WTC11 (cell line): ENCODE results near the gene COG8. TPM values are rescaled to one million over a fixed set of nuclear protein-coding genes. Genes with fewer than 3 reads are reported as not detected.
A peak's percentile ranks its signal among the peaks of the same experiment; 100 is the strongest.

Source experiments
- ATAC-seq: fragments of 200-7000 bp; cut with Tn5 transposase; 2 replicates; pipeline ENCODE4 v1.10.0; 2021; ENCODE audit warnings: mild to moderate bottlenecking, moderate library complexity
- CTCF ChIA-PET: fragments of 300-600 bp; sonication (Branson Sonifier 250); formaldehyde crosslinking; loops from one replicate; lab custom pipeline; 2021; ENCODE audit warnings: antibody characterized with exemption; lab: Charles Lee
- POLR2A ChIA-PET: fragments of 350-600 bp; sonication (Branson Sonifier 250); formaldehyde crosslinking; loops from one replicate; lab custom pipeline; 2021; ENCODE audit warnings: antibody characterized with exemption; lab: Charles Lee
- DNase-seq: peaks from one replicate; pipeline ENCODE4 v3.0.0; 2021; ENCODE audit warnings: low spot score
- H3K27ac Mint-ChIP-seq: 2 replicates; pipeline ENCODE4 v1.8.0; 2021; ENCODE audit warnings: mixed read lengths
- H3K27me3 Mint-ChIP-seq: 2 replicates; pipeline ENCODE4 v1.8.0; 2021; ENCODE audit warnings: low read depth, mild to moderate bottlenecking, moderate library complexity, mixed read lengths
- H3K36me3 Mint-ChIP-seq: 2 replicates; pipeline ENCODE4 v1.8.0; 2021; ENCODE audit warnings: mixed read lengths
- H3K4me1 Mint-ChIP-seq: 2 replicates; pipeline ENCODE4 v1.8.0; 2022; ENCODE audit warnings: mixed read lengths
- H3K4me3 Mint-ChIP-seq: 2 replicates; pipeline ENCODE4 v1.8.0; 2021; ENCODE audit warnings: mild to moderate bottlenecking, moderate library complexity, mixed read lengths
- H3K9me3 Mint-ChIP-seq: 2 replicates; pipeline ENCODE4 v1.8.0; 2021; ENCODE audit warnings: mixed read lengths
- ESRRA ChIP-seq: sonication (generic); formaldehyde crosslinking; IDR thresholded peaks from 2 replicates; pipeline ENCODE4 v1.8.1; 2022; ENCODE audit warnings: mild to moderate bottlenecking, missing genetic modification reagents, borderline replicate concordance
- FOXP1 ChIP-seq: sonication (generic); formaldehyde crosslinking; IDR thresholded peaks from 2 replicates; pipeline ENCODE4 v1.8.0; 2022; ENCODE audit warnings: missing genetic modification reagents, mild to moderate bottlenecking, moderate library complexity, borderline replicate concordance
- KAT7 ChIP-seq: sonication (generic); formaldehyde crosslinking; IDR thresholded peaks from 2 replicates; pipeline ENCODE4 v1.8.1; 2023; ENCODE audit warnings: missing genetic modification reagents, mild to moderate bottlenecking, borderline replicate concordance
- NR1H2 ChIP-seq: sonication (generic); formaldehyde crosslinking; IDR thresholded peaks from 2 replicates; pipeline ENCODE4 v1.9.0; 2021; ENCODE audit warnings: mild to moderate bottlenecking, moderate library complexity, missing genetic modification reagents
- NR3C1 ChIP-seq: sonication (generic); formaldehyde crosslinking; conservative IDR thresholded peaks from 2 replicates; pipeline ENCODE4 v1.8.1; 2023; ENCODE audit warnings: low read depth, mild to moderate bottlenecking, missing genetic modification reagents
- RELA ChIP-seq: sonication (generic); formaldehyde crosslinking; IDR thresholded peaks from 2 replicates; pipeline ENCODE4 v1.8.1; 2022; ENCODE audit warnings: missing genetic modification reagents, mild to moderate bottlenecking, borderline replicate concordance
- SMAD3 ChIP-seq: sonication (generic); formaldehyde crosslinking; IDR thresholded peaks from 2 replicates; pipeline ENCODE4 v1.8.0; 2022; ENCODE audit warnings: missing genetic modification reagents, mild to moderate bottlenecking, borderline replicate concordance
- SOX15 ChIP-seq: fragments of 250-450 bp; sonication (Bioruptor Pico); IDR thresholded peaks from 2 replicates; pipeline ENCODE4 v1.9.0; 2021; ENCODE audit warnings: mild to moderate bottlenecking
- total RNA-seq: library from RNA; stranded (reverse); gene quantifications from 3 replicates; pipeline ENCODE4 v1.2.3, GENCODE V29; 2021
- TF ChIP-seq, protein P1 (sequence below): sonication (generic); formaldehyde crosslinking; IDR thresholded peaks from 2 replicates; pipeline ENCODE4 v1.8.0; 2022; ENCODE audit warnings: missing genetic modification reagents
- TF ChIP-seq, protein P2 (sequence below): sonication (generic); formaldehyde crosslinking; conservative IDR thresholded peaks from 2 replicates; pipeline ENCODE4 v1.8.1; 2023; ENCODE audit warnings: mild to moderate bottlenecking, low read depth, missing genetic modification reagents, moderate library complexity
- TF ChIP-seq, protein P3 (sequence below): sonication (generic); formaldehyde crosslinking; IDR thresholded peaks from 2 replicates; pipeline ENCODE4 v1.8.1; 2023; ENCODE audit warnings: mild to moderate bottlenecking, missing genetic modification reagents
- TF ChIP-seq, protein P4 (sequence below): fragments of 250-450 bp; sonication (Bioruptor Pico); IDR thresholded peaks from 2 replicates; pipeline ENCODE4 v1.9.0; 2021; ENCODE audit warnings: moderate library complexity, mild to moderate bottlenecking, inconsistent platforms, borderline replicate concordance
- TF ChIP-seq, protein P5 (sequence below): sonication (generic); formaldehyde crosslinking; IDR thresholded peaks from 2 replicates; pipeline ENCODE4 v1.8.0; 2023; ENCODE audit warnings: mild to moderate bottlenecking, missing genetic modification reagents
- TF ChIP-seq, protein P6 (sequence below): fragments of 250-450 bp; sonication (Bioruptor Pico); IDR thresholded peaks from 2 replicates; pipeline ENCODE4 v1.9.0; 2021; ENCODE audit warnings: mild to moderate bottlenecking
- TF ChIP-seq, protein P7 (sequence below): fragments of 250-450 bp; sonication (Bioruptor Pico); IDR thresholded peaks from 2 replicates; pipeline ENCODE4 v1.8.0; 2021; ENCODE audit warnings: mild to moderate bottlenecking

Gene COG8
- total RNA-seq, 1 experiment from 2014 or later, result 56.5 TPM

DNA sequence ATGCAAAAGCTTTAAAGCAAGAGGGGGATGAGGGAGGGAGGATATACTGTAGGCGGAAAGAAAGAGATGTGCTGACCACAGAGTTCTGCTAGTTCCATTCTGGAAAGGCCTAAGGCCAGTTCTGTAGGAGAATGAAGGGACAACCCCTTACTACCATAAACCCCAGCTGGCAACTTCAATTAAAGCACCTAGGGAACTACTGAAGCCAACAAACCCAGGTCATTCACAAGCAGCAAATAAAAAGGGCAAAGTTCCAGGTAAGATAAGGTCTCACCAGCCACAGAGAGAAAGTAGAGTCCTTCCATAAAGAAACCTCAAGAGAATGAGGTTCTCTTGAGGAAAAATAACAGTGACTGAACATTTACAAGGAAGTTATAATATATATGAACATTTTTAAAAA, 33.7 kb upstream of the COG8 start:
- H3K4me1 Mint-ChIP-seq, result no peaks in the 10 kb centered on the region
- ChIA-PET CTCF (no interaction called here), POLR2A (no interaction called here)
- DNase-seq (no peak), ATAC-seq (no peak)
- H3K36me3 Mint-ChIP-seq, result peaks cover 50% of the 10 kb centered on the region
- H3K27ac Mint-ChIP-seq, result peak overlapping the region; percentile 80; the same call in 1 of the 2 replicates
- no peaks in the 10 kb centered on the region for H3K27me3 Mint-ChIP-seq
- TF ChIP-seq, protein P1, sequence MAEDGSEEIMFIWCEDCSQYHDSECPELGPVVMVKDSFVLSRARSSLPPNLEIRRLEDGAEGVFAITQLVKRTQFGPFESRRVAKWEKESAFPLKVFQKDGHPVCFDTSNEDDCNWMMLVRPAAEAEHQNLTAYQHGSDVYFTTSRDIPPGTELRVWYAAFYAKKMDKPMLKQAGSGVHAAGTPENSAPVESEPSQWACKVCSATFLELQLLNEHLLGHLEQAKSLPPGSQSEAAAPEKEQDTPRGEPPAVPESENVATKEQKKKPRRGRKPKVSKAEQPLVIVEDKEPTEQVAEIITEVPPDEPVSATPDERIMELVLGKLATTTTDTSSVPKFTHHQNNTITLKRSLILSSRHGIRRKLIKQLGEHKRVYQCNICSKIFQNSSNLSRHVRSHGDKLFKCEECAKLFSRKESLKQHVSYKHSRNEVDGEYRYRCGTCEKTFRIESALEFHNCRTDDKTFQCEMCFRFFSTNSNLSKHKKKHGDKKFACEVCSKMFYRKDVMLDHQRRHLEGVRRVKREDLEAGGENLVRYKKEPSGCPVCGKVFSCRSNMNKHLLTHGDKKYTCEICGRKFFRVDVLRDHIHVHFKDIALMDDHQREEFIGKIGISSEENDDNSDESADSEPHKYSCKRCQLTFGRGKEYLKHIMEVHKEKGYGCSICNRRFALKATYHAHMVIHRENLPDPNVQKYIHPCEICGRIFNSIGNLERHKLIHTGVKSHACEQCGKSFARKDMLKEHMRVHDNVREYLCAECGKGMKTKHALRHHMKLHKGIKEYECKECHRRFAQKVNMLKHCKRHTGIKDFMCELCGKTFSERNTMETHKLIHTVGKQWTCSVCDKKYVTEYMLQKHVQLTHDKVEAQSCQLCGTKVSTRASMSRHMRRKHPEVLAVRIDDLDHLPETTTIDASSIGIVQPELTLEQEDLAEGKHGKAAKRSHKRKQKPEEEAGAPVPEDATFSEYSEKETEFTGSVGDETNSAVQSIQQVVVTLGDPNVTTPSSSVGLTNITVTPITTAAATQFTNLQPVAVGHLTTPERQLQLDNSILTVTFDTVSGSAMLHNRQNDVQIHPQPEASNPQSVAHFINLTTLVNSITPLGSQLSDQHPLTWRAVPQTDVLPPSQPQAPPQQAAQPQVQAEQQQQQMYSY (CRISPR knock-in tag), result no peak
- TF ChIP-seq, protein P2, sequence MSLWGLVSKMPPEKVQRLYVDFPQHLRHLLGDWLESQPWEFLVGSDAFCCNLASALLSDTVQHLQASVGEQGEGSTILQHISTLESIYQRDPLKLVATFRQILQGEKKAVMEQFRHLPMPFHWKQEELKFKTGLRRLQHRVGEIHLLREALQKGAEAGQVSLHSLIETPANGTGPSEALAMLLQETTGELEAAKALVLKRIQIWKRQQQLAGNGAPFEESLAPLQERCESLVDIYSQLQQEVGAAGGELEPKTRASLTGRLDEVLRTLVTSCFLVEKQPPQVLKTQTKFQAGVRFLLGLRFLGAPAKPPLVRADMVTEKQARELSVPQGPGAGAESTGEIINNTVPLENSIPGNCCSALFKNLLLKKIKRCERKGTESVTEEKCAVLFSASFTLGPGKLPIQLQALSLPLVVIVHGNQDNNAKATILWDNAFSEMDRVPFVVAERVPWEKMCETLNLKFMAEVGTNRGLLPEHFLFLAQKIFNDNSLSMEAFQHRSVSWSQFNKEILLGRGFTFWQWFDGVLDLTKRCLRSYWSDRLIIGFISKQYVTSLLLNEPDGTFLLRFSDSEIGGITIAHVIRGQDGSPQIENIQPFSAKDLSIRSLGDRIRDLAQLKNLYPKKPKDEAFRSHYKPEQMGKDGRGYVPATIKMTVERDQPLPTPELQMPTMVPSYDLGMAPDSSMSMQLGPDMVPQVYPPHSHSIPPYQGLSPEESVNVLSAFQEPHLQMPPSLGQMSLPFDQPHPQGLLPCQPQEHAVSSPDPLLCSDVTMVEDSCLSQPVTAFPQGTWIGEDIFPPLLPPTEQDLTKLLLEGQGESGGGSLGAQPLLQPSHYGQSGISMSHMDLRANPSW, result no peak
- TF ChIP-seq SMAD3 (CRISPR knock-in tag) (no peak), NR1H2 (CRISPR knock-in tag) (no peak), ESRRA (CRISPR knock-in tag) (no peak)
- no peak overlapping the region for H3K4me3 Mint-ChIP-seq
- H3K9me3 Mint-ChIP-seq, result no peaks in the 10 kb centered on the region

DNA sequence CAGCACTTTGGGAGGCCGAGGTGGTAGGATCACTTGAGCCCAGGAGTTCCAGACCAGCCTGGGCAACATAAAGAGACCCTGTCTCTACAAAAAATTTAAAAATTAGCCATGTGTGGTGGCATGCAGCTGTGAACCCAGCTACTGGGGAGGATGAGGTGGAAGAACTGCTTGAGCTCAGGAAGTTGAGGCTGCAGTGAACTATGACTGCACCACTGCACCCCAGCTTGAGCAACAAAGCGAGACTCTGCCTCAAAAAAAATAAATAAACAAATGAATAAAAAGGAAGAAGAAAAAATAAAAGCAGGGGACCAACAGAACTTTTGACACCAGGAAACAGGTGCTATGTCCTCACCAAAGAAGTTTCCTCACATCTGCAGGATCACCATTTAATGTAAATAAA, 32.2 kb upstream of the COG8 start:
- POLR2A ChIA-PET, result no interaction called here
- no peak for ATAC-seq
- CTCF ChIA-PET, result no interaction called here
- no peaks in the 10 kb centered on the region for H3K4me1 Mint-ChIP-seq
- TF ChIP-seq SOX15 (CRISPR knock-in tag), result no peak
- no peak for TF ChIP-seq KAT7 (CRISPR knock-in tag)
- TF ChIP-seq FOXP1 (CRISPR knock-in tag), result no peak
- no peak for TF ChIP-seq NR3C1 (CRISPR knock-in tag)
- TF ChIP-seq, protein P3, sequence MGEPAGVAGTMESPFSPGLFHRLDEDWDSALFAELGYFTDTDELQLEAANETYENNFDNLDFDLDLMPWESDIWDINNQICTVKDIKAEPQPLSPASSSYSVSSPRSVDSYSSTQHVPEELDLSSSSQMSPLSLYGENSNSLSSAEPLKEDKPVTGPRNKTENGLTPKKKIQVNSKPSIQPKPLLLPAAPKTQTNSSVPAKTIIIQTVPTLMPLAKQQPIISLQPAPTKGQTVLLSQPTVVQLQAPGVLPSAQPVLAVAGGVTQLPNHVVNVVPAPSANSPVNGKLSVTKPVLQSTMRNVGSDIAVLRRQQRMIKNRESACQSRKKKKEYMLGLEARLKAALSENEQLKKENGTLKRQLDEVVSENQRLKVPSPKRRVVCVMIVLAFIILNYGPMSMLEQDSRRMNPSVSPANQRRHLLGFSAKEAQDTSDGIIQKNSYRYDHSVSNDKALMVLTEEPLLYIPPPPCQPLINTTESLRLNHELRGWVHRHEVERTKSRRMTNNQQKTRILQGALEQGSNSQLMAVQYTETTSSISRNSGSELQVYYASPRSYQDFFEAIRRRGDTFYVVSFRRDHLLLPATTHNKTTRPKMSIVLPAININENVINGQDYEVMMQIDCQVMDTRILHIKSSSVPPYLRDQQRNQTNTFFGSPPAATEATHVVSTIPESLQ (CRISPR knock-in tag), result no peak
- TF ChIP-seq, protein P4, sequence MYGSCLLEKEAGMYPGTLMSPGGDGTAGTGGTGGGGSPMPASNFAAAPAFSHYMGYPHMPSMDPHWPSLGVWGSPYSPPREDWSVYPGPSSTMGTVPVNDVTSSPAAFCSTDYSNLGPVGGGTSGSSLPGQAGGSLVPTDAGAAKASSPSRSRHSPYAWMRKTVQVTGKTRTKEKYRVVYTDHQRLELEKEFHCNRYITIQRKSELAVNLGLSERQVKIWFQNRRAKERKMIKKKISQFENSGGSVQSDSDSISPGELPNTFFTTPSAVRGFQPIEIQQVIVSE (CRISPR knock-in tag), result no peak
- no peak for TF ChIP-seq NR1H2 (CRISPR knock-in tag)
- TF ChIP-seq, protein P5, sequence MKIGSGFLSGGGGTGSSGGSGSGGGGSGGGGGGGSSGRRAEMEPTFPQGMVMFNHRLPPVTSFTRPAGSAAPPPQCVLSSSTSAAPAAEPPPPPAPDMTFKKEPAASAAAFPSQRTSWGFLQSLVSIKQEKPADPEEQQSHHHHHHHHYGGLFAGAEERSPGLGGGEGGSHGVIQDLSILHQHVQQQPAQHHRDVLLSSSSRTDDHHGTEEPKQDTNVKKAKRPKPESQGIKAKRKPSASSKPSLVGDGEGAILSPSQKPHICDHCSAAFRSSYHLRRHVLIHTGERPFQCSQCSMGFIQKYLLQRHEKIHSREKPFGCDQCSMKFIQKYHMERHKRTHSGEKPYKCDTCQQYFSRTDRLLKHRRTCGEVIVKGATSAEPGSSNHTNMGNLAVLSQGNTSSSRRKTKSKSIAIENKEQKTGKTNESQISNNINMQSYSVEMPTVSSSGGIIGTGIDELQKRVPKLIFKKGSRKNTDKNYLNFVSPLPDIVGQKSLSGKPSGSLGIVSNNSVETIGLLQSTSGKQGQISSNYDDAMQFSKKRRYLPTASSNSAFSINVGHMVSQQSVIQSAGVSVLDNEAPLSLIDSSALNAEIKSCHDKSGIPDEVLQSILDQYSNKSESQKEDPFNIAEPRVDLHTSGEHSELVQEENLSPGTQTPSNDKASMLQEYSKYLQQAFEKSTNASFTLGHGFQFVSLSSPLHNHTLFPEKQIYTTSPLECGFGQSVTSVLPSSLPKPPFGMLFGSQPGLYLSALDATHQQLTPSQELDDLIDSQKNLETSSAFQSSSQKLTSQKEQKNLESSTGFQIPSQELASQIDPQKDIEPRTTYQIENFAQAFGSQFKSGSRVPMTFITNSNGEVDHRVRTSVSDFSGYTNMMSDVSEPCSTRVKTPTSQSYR (CRISPR knock-in tag), result no peak
- TF ChIP-seq, protein P6, sequence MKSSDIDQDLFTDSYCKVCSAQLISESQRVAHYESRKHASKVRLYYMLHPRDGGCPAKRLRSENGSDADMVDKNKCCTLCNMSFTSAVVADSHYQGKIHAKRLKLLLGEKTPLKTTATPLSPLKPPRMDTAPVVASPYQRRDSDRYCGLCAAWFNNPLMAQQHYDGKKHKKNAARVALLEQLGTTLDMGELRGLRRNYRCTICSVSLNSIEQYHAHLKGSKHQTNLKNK (CRISPR knock-in tag), result no peak
- TF ChIP-seq, protein P7, sequence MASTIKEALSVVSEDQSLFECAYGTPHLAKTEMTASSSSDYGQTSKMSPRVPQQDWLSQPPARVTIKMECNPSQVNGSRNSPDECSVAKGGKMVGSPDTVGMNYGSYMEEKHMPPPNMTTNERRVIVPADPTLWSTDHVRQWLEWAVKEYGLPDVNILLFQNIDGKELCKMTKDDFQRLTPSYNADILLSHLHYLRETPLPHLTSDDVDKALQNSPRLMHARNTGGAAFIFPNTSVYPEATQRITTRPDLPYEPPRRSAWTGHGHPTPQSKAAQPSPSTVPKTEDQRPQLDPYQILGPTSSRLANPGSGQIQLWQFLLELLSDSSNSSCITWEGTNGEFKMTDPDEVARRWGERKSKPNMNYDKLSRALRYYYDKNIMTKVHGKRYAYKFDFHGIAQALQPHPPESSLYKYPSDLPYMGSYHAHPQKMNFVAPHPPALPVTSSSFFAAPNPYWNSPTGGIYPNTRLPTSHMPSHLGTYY, result no peak
- TF ChIP-seq RELA (CRISPR knock-in tag), result no peak
- TF ChIP-seq, all 79 proteins: peak for 0
- Mint-ChIP-seq H3K36me3 (peaks cover 59% of the 10 kb centered on the region), H3K4me3 (no peak overlapping the region), H3K27ac (no peak overlapping the region), H3K9me3 (no peaks in the 10 kb centered on the region), H3K27me3 (no peaks in the 10 kb centered on the region)
- DNase-seq, result no peak
